Heart left ventricle (tissue), 13 donors: ENCODE results near the gene CEND1.

ENCODE experiments used
- CTCF ChIP-seq, 12 donors: fragments of 200-600 bp; sonication (generic) in 4 of 12; IDR thresholded peaks; one replicate each; pipeline versions ENCODE4 v1.5.0 to v1.8.0; 2018 to 2022; ENCODE audit warnings: antibody characterized with exemption in 12 of 12, mild to moderate bottlenecking in 5 of 12
- POLR2A ChIP-seq, 2 donors: fragments of 450-650 bp; IDR thresholded peaks; one replicate each; pipeline ENCODE4 v1.6.1; 2017; ENCODE audit warnings: antibody characterized with exemption in 2 of 2, mild to moderate bottlenecking in 2 of 2, moderate library complexity in 2 of 2
- donor health status: ischemic (EF 13 %, LVEDD 7.1; RV severe dilation, severe dysfunction).
- donor health status: DM: no; HTN: yes; CAD: no.
- donor health status: DM: no; HTN: no; CAD: no.
- donor health status: ischemic (EF 25% LVEDD 6.9; RV normal size, moderate dysfunction).
- donor health status: ischemic (EF 25% LVEDD 5.7; RV mildly dilated, moderate dysfunction).
- donor health status: ischemic (EF 35%, LVEDD 5.7; RV mildly dilated, moderate dysfunction).
- donor health status: nonischemic (EF 11% LVEDD 7.7; RV severe dilation, severe dysfunction).
- donor health status: DM: yes; HTN: yes; CAD: no.
- donor health status: PGD.
- donor health status: ischemic (EF 29% LVEDD 5.4; RV normal size, mild dysfunction).
- donor health status: nonischemic (EF 23%, LVEDD 6.1; RV moderate dilation, normal function).

GRCh38 chr11:831118-831864 lies 41.4 kb upstream of the CEND1 start:
- TF ChIP-seq CTCF (IDR thresholded peaks at IDR 0.05) = no peak
- TF ChIP-seq POLR2A (IDR thresholded peaks at IDR 0.05) = no peak
